OCI-LY3 (cell line): Measurements from ENCODE around the gene HIVEP3.
A peak's percentile ranks its signal among the peaks of the same experiment; 100 is the strongest.
"Not testable (repeated sequence)": the region's sequence is repeated elsewhere in the genome, so short reads cannot be mapped to it uniquely, and the experiment has no call there.

Source experiments
- H2AFZ ChIP-seq: fragments of 200-600, 300-600 bp; shearing (Covaris generic); 2 replicates; pipeline ENCODE4 v1.6.0; 2014; ENCODE audit warnings: antibody characterized with exemption, low read depth, low read length
- H3K27ac ChIP-seq: fragments of 200-600, 300-600 bp; sonication (generic); 2 replicates; pipeline ENCODE4 v1.5.1; 2014; ENCODE audit warnings: mild to moderate bottlenecking, low read length, moderate library complexity, mixed read lengths
- H3K27me3 ChIP-seq: fragments of 200-600, 300-600 bp; sonication (generic); 2 replicates; pipeline ENCODE4 v1.6.1; 2014; ENCODE audit warnings: low read depth, low read length, mixed read lengths
- H3K36me3 ChIP-seq: fragments of 200-600, 300-600 bp; sonication (generic); replicated peaks from 2 replicates; pipeline ENCODE3; 2014; ENCODE audit warnings: low read depth, low read length, mixed read lengths
- H3K4me1 ChIP-seq: fragments of 300-600, 200-600 bp; sonication (generic); 2 replicates; pipeline ENCODE4 v1.6.1; 2014; ENCODE audit warnings: low read length, mixed read lengths
- H3K4me2 ChIP-seq: fragments of 200-600, 300-600 bp; sonication (generic); 2 replicates; pipeline ENCODE4 v1.6.1; 2014; ENCODE audit warnings: low read length, mixed read lengths
- H3K4me3 ChIP-seq: fragments of 300-600, 200-600 bp; sonication (generic); 2 replicates; pipeline ENCODE4 v1.5.1; 2014; ENCODE audit warnings: antibody characterized with exemption, mild to moderate bottlenecking, low read length, moderate library complexity
- H3K79me2 ChIP-seq: fragments of 300-600, 200-600 bp; shearing (Covaris generic); 2 replicates; pipeline ENCODE4 v1.6.1; 2014; ENCODE audit warnings: mild to moderate bottlenecking, low read length, mixed read lengths
- H3K9ac ChIP-seq: fragments of 300-600, 200-600 bp; shearing (Covaris generic); 2 replicates; pipeline ENCODE4 v1.6.0; 2014; ENCODE audit warnings: mild to moderate bottlenecking, low read length, moderate library complexity
- H3K9me3 ChIP-seq: fragments of 200-600, 300-600 bp; shearing (Covaris generic); 2 replicates; pipeline ENCODE4 v1.6.1; 2014; ENCODE audit warnings: low read length, mixed read lengths; ENCODE audit not compliant: insufficient read depth
- H4K20me1 ChIP-seq: fragments of 200-600, 300-600 bp; sonication (generic); 2 replicates; pipeline ENCODE4 v1.6.1; 2016; ENCODE audit warnings: low read length, mixed read lengths; ENCODE audit not compliant: insufficient read depth
- EZH2phosphoT487 ChIP-seq: fragments of 200-600 bp; shearing (Covaris generic); IDR thresholded peaks from 2 replicates; pipeline ENCODE4 v1.6.1; 2018; ENCODE audit warnings: antibody characterized with exemption, mixed run types, low read depth
- TF ChIP-seq, protein P1 (sequence below): fragments of 200-600, 300-600 bp; sonication (generic); IDR thresholded peaks from 2 replicates; pipeline ENCODE4 v1.5.1; 2014; ENCODE audit warnings: antibody characterized with exemption, low read length, low read depth

HIVEP3 gene

DNA sequence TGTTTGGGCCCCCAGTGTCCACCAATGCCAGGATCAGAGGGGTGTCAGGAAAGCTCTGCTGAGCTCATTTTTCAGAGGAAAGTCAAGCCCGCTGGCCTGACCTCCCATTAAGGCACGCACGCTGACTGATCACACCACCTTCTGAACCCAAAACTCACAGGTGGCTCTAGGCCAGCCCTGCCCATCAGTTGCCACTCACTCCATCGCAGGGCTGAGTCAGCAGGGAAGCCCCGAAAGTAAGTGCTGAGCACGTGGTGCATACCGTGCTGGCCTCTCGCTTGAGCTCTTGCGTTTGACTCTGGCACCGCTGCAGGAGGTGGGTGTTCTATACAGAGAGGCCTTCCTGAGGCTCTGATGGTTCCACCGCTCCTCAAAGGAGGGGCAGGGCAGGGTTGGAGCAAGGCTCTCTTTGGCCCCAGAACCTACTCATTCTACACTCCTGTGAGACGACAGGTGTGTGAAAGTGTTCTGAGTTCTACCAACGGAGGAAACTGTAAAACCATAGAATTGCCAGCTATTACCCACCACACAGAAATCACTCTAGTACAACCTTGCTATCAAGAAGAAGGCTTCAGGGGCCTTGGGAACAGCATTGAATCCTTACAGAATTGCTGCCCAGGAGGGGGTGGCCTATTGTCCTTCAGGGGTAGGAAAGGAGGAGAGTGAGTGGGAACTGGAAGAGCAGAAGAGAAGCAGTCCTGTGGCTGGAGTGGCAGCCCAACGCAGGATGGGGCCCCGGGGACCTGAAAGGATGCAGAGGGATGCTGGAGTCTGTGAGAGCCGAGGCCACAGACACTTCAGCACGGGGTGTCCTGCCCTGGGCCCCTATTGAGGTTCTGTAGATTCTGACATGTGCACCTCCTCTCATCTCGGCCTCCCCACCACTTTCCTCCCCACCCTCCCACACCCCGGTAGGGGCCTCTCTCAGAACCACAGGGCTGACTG, 219.5 kb downstream of the HIVEP3 start:
- Histone ChIP-seq H4K20me1 (no peaks in the 10 kb centered on the region), H3K4me1 (peaks cover 29% of the 10 kb centered on the region), H3K36me3 (peaks cover 4% of the 10 kb centered on the region), H3K79me2 (no peaks in the 10 kb centered on the region), H3K9ac (peak overlapping the region; percentile 71), H3K9me3 (no peaks in the 10 kb centered on the region), H3K4me2 (peak overlapping the region; percentile 45), H3K27ac (peak overlapping the region; percentile 72), H3K27me3 (no peaks in the 10 kb centered on the region), H2AFZ (no peak overlapping the region), H3K4me3 (no peak overlapping the region)
- TF ChIP-seq, protein P1, sequence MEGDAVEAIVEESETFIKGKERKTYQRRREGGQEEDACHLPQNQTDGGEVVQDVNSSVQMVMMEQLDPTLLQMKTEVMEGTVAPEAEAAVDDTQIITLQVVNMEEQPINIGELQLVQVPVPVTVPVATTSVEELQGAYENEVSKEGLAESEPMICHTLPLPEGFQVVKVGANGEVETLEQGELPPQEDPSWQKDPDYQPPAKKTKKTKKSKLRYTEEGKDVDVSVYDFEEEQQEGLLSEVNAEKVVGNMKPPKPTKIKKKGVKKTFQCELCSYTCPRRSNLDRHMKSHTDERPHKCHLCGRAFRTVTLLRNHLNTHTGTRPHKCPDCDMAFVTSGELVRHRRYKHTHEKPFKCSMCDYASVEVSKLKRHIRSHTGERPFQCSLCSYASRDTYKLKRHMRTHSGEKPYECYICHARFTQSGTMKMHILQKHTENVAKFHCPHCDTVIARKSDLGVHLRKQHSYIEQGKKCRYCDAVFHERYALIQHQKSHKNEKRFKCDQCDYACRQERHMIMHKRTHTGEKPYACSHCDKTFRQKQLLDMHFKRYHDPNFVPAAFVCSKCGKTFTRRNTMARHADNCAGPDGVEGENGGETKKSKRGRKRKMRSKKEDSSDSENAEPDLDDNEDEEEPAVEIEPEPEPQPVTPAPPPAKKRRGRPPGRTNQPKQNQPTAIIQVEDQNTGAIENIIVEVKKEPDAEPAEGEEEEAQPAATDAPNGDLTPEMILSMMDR: no peak
- no peak for TF ChIP-seq EZH2phosphoT487

DNA sequence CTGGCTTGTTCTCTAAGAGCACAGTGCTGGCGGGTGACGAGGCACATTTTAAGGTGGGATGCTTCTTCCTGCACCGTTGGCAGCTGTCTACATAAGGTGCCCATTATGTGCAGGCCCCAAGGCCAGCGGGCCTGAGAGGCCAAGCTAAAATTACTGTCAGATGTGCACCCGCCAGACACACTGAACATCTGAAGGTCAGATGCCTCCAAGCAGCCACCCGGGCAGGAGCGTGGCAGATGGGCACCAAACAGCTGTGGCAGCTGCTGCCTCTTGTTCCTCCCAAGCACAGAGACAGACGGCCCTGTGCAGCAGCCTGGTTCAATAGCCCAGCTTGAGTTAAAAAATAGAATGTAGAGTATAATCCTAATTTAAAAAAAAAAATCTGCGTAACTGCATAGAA, 222.3 kb downstream of the HIVEP3 start:
- no peak overlapping the region for H3K9ac ChIP-seq
- H3K27me3 ChIP-seq: no peaks in the 10 kb centered on the region
- H3K27ac ChIP-seq: no peak overlapping the region
- H3K4me1 ChIP-seq: peaks cover 29% of the 10 kb centered on the region
- peaks cover 4% of the 10 kb centered on the region for H3K36me3 ChIP-seq
- no peaks in the 10 kb centered on the region for H4K20me1 ChIP-seq
- no peak overlapping the region for H2AFZ ChIP-seq
- no peaks in the 10 kb centered on the region for H3K79me2 ChIP-seq
- TF ChIP-seq, protein P1: no peak
- no peak for TF ChIP-seq EZH2phosphoT487
- H3K4me3 ChIP-seq: no peak overlapping the region
- H3K9me3 ChIP-seq: no peaks in the 10 kb centered on the region
- H3K4me2 ChIP-seq: no peak overlapping the region

DNA sequence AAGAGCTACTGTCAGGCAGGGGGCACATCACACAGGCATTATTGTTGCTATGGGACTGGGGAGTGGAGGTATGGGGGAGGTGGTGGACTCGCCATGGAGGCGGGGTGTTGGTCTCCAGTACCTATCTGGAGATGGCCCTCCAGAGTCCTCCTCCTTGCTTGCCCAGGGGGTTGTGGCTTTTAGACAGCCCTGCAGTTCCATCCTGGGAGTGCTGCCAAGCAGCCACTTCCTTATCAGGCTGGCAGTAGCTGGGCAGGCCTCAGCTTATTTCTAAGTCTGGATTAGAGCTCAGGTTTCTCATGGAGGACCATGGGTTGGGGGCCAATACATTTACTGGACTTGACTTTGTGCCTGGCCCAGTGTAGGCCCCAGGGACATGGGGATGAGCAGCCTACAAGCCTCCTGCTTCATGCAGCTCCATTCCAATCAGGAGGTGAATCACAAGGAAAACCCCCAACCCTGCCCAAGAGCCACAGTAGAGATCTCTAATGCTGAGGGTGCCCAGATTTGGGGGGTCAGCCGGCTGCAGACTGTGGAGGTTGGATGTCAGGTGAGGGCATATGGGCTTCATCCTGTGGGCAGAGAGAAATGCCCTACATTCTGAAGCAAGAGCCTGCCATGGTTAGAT, 223.5 kb downstream of the HIVEP3 start:
- Histone ChIP-seq H3K4me3 (no peak overlapping the region), H3K27me3 (no peaks in the 10 kb centered on the region), H2AFZ (no peak overlapping the region), H3K4me1 (peaks cover 29% of the 10 kb centered on the region), H4K20me1 (no peaks in the 10 kb centered on the region), H3K4me2 (no peak overlapping the region), H3K9me3 (no peaks in the 10 kb centered on the region), H3K79me2 (no peaks in the 10 kb centered on the region), H3K36me3 (peaks cover 4% of the 10 kb centered on the region), H3K9ac (no peak overlapping the region), H3K27ac (no peak overlapping the region)
- TF ChIP-seq EZH2phosphoT487: no peak
- TF ChIP-seq, protein P1: no peak

DNA sequence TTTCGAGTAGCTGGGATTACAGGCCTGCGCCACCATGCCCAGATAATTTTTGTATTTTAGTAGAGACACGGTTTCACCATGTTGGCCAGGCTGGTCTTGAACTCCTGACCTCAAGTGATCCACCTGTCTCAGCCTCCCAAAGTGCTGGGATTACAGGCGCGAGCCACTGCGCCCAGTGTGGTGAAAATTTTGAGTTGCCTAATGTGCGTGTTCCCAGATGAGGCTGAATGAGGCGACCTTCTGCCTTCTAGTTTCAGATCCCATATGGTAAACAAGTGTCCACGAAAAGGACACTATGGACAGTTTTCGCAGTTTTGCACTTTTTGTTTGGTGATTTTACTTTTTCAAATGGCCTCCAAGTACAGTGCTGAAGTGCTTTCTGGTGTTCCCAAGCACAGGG, 226.8 kb downstream of the HIVEP3 start:
- H3K27me3 ChIP-seq, H3K9ac ChIP-seq, H3K36me3 ChIP-seq, H3K27ac ChIP-seq, H2AFZ ChIP-seq, H4K20me1 ChIP-seq, H3K4me2 ChIP-seq, H3K9me3 ChIP-seq, H3K4me3 ChIP-seq, H3K79me2 ChIP-seq: not testable (repeated sequence)
- peaks cover 20% of the 10 kb centered on the region for H3K4me1 ChIP-seq
